Neuronal stem cell (in vitro differentiated cells): ENCODE results near the gene CHST8.

Source experiments
- DNase-seq: peaks from one replicate; pipeline ENCODE4 v3.0.0-alpha.2; 2013; ENCODE audit warnings: low spot score
- H2AFZ ChIP-seq: one replicate; pipeline ENCODE4 v1.6.1; 2013; ENCODE audit warnings: mild to moderate bottlenecking, low read length, inconsistent platforms
- H2AK5ac ChIP-seq: 2 replicates; pipeline ENCODE4 v1.6.1; 2013; ENCODE audit warnings: low read depth, mild to moderate bottlenecking, inconsistent platforms, low read length, moderate library complexity, mixed read lengths
- H2BK120ac ChIP-seq: 2 replicates; pipeline ENCODE4 v1.6.1; 2013; ENCODE audit warnings: low read depth, mild to moderate bottlenecking, inconsistent platforms, low read length, moderate library complexity, mixed read lengths
- H2BK12ac ChIP-seq: one replicate; pipeline ENCODE4 v1.6.1; 2013; ENCODE audit warnings: low read length, inconsistent platforms
- H2BK15ac ChIP-seq: 2 replicates; pipeline ENCODE4 v1.6.1; 2013; ENCODE audit warnings: mild to moderate bottlenecking, low read length, inconsistent platforms, mixed read lengths
- H2BK5ac ChIP-seq: one replicate; pipeline ENCODE4 v1.6.1; 2013; ENCODE audit warnings: inconsistent platforms, mild to moderate bottlenecking, low read length, moderate library complexity
- H3K14ac ChIP-seq: one replicate; pipeline ENCODE4 v1.6.1; 2013; ENCODE audit warnings: low read length, inconsistent platforms
- H3K18ac ChIP-seq: 2 replicates; pipeline ENCODE4 v1.6.1; 2013; ENCODE audit warnings: low read length, inconsistent platforms
- H3K23ac ChIP-seq: 2 replicates; pipeline ENCODE4 v1.6.1; 2013; ENCODE audit warnings: low read depth, mild to moderate bottlenecking, mixed read lengths, low read length, inconsistent platforms; ENCODE audit not compliant: poor library complexity
- H3K27ac ChIP-seq: replicated peaks from 3 replicates; pipeline ENCODE4 v1.5.1; 2013; ENCODE audit warnings: low read length, inconsistent platforms
- H3K27me3 ChIP-seq, 3 experiments: 2 replicates each; pipeline ENCODE4 v1.6.1; 2013; ENCODE audit warnings: low read length in 3 of 3, mild to moderate bottlenecking in 2 of 3, inconsistent platforms in 1 of 3, low read depth in 1 of 3, mixed read lengths in 1 of 3, moderate library complexity in 1 of 3; ENCODE audit not compliant: control insufficient read depth in 3 of 3, insufficient read depth in 3 of 3
- H3K36me3 ChIP-seq, 2 donors: replicated peaks in 1 of 2; 2 replicates each; pipeline ENCODE4 v1.6.1; 2013; ENCODE audit warnings: low read length in 2 of 2; ENCODE audit not compliant: control insufficient read depth in 2 of 2, insufficient read depth in 2 of 2
- H3K4ac ChIP-seq: 2 replicates; pipeline ENCODE4 v1.6.1; 2013; ENCODE audit warnings: inconsistent platforms, mild to moderate bottlenecking, low read length, moderate library complexity
- H3K4me1 ChIP-seq, 2 donors: 1 replicate in 1 of 2; 2 replicates in 1 of 2; pipeline ENCODE4 v1.6.1; 2013; ENCODE audit warnings: low read length in 2 of 2, low read depth in 1 of 2; ENCODE audit not compliant: control insufficient read depth in 2 of 2, insufficient read depth in 1 of 2
- H3K4me2 ChIP-seq: one replicate; pipeline ENCODE4 v1.6.1; 2013; ENCODE audit warnings: mild to moderate bottlenecking, low read length, inconsistent platforms; ENCODE audit not compliant: insufficient read depth, poor library complexity, severe bottlenecking
- H3K4me3 ChIP-seq, 2 donors: 2 replicates each; pipeline ENCODE4 v1.5.1; 2013; ENCODE audit warnings: low read length in 2 of 2, mild to moderate bottlenecking in 2 of 2, inconsistent platforms in 1 of 2, moderate library complexity in 1 of 2
- H3K79me1 ChIP-seq: one replicate; pipeline ENCODE4 v1.6.1; 2013; ENCODE audit warnings: low read depth, mild to moderate bottlenecking, inconsistent platforms, low read length, moderate library complexity
- H3K9ac ChIP-seq: one replicate; pipeline ENCODE4 v1.6.1; 2013; ENCODE audit warnings: mild to moderate bottlenecking, low read depth, low read length, inconsistent platforms; ENCODE audit not compliant: poor library complexity
- H3K9me3 ChIP-seq, 2 donors: replicated peaks in 1 of 2; 2 replicates each; pipeline versions ENCODE3 to v1.6.1; 2013; ENCODE audit warnings: low read length in 2 of 2, mild to moderate bottlenecking in 2 of 2, inconsistent platforms in 1 of 2, low read depth in 1 of 2, mixed read lengths in 1 of 2, moderate library complexity in 1 of 2; ENCODE audit not compliant: control insufficient read depth in 2 of 2, insufficient read depth in 1 of 2
- H4K8ac ChIP-seq: one replicate; pipeline ENCODE4 v1.6.1; 2013; ENCODE audit warnings: low read depth, mild to moderate bottlenecking, inconsistent platforms, low read length, moderate library complexity
- H4K91ac ChIP-seq: one replicate; pipeline ENCODE4 v1.6.1; 2013; ENCODE audit warnings: low read length, low read depth, mild to moderate bottlenecking, inconsistent platforms; ENCODE audit not compliant: poor library complexity
- WGBS, 2 donors: extraction: QIAGEN DNeasy Blood & Tissue Kit; methylation state at CpG; one replicate each; pipeline ENCODE4 v1.1.7; 2013; ENCODE audit warnings: missing lambda C conversion rate in 2 of 2, mixed read lengths in 1 of 2; ENCODE audit not compliant: insufficient read length in 2 of 2, insufficient replicate concordance in 1 of 2; ENCODE audit errors: extremely low coverage in 2 of 2; 5-methylcytosine and 5-hydroxymethylcytosine counted together

CHST8 gene

DNA sequence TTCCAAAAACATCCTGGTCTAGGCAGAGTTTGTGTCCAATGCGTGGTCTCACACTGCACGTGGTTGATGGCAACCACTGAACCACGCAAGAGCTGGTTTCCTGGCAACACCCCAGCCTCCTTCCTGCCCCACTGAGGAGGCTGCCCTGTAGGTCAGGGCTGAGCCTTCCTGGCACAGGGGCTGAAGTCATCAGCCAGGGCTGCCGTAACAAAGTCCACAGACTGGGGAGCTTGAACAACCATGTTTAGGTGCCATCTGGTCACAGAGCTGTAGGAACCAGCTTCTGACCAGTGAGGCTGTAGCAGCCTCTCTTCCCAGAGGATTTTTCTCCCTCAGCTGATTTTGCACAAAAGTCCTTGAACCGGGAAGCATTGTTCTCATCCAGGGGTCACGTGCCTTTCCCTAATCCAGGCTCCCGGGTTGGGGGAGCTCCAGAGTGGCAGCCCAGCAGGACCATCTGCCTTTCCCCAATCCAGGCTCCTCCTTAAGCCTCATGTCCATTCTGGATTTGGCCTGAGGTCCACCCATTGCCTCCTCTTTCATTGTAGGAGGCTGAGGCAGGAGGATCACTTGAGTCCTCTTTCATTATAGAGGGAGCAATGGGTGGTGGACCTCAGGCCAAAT lies 53.9 kb downstream of the CHST8 start:
- no peak overlapping the region for H3K4me3 ChIP-seq
- DNase-seq: no peak

DNA sequence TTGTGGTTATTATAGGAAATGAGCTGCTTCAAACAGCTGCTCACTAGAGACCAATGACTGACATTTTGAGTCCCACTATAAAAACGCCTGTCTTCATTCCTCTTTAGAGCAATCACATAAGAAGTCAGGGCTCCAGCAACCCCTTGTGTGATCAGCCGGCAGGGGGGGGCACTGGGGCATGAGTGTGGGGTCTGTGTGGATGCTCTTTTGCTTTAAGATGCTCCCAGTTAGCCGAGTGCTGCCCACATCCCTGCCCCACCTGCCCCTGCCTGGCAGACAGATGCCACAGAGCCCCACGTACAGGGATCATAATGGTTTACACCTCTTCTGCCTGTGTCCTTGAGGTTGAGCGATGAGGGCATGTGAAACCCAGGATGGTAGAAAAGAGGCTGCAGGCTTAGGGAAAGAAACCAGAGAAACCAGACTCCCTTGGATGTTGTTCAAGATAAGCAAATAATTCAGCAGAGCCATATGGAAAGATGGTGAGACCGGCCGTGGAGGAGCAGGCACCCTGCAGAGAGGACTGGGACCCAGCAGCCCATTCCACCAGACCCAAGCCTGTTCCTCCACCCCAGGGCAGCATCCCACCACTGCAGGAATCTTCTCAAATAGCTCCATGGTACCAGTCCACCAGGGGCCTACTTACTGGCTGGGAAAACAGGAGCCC lies 55.4 kb downstream of the CHST8 start:
- Histone ChIP-seq H3K27ac (no peak overlapping the region), H2BK120ac (no peak overlapping the region), H3K18ac (no peak overlapping the region), H3K9ac (no peak overlapping the region), H3K79me1 (no peaks in the 10 kb centered on the region), H3K14ac (no peak overlapping the region), H3K23ac (no peak overlapping the region), H3K4me2 (no peak overlapping the region), H2BK12ac (no peak overlapping the region), H2AFZ (no peak overlapping the region), H3K4me1 (peaks cover 0 to 4% of the 10 kb centered on the region in 2 donors), H3K27me3 (peaks cover 0 to 16% (median 2%) of the 10 kb centered on the region in 3 experiments), H3K4ac (no peak overlapping the region), H4K91ac (no peak overlapping the region), H4K8ac (no peak overlapping the region), H2BK5ac (no peak overlapping the region), H2AK5ac (no peak overlapping the region), H3K36me3 (no peaks in the 10 kb centered on the region), H3K4me3 (no peak overlapping the region), H3K9me3 (no peaks in the 10 kb centered on the region), H2BK15ac (no peak overlapping the region)
- DNase-seq: no peak
- WGBS, 2 donors: no CpG with 5 or more reads among the region's 7 CpGs

More for the DNA sequence above, 53.9 kb downstream of the CHST8 start:
- Histone ChIP-seq H4K91ac (no peak overlapping the region), H2BK12ac (no peak overlapping the region), H3K36me3 (no peaks in the 10 kb centered on the region), H3K9me3 (no peaks in the 10 kb centered on the region), H4K8ac (no peak overlapping the region), H3K4me2 (no peak overlapping the region), H3K27ac (no peak overlapping the region), H3K27me3 (peaks cover 0 to 8% (median 2%) of the 10 kb centered on the region in 3 experiments), H3K23ac (peak overlapping the region; percentile 25), H3K4me1 (peaks cover 0 to 4% of the 10 kb centered on the region in 2 donors), H3K14ac (peak overlapping the region; percentile 42), H3K4ac (no peak overlapping the region), H2AK5ac (no peak overlapping the region), H2BK15ac (no peak overlapping the region), H2BK5ac (no peak overlapping the region), H2BK120ac (no peak overlapping the region), H3K9ac (no peak overlapping the region), H3K18ac (no peak overlapping the region), H2AFZ (no peak overlapping the region), H3K79me1 (no peaks in the 10 kb centered on the region)
- no CpG with 5 or more reads among the region's 7 CpGs for WGBS, 2 donors

GRCh38 chr19:33677745-33678426 lies 56.1 kb downstream of the CHST8 start:
- Histone ChIP-seq H3K9me3 (no peaks in the 10 kb centered on the region), H3K23ac (no peak overlapping the region), H3K4me3 (no peak overlapping the region), H3K27ac (no peak overlapping the region), H4K91ac (no peak overlapping the region), H2BK120ac (no peak overlapping the region), H3K4ac (no peak overlapping the region), H3K4me2 (no peak overlapping the region), H2BK12ac (no peak overlapping the region), H3K18ac (no peak overlapping the region), H3K9ac (no peak overlapping the region), H3K14ac (no peak overlapping the region), H2AFZ (no peak overlapping the region), H3K4me1 (peaks cover 0 to 4% of the 10 kb centered on the region in 2 donors), H3K79me1 (no peaks in the 10 kb centered on the region), H3K36me3 (no peaks in the 10 kb centered on the region), H2BK5ac (no peak overlapping the region), H4K8ac (no peak overlapping the region), H3K27me3 (peaks cover 0 to 22% (median 2%) of the 10 kb centered on the region in 3 experiments), H2BK15ac (no peak overlapping the region), H2AK5ac (no peak overlapping the region)
- DNase-seq: peak; percentile 23
- WGBS, 2 donors: no CpG with 5 or more reads among the region's 5 CpGs
